Posterior vena cava (tissue), 2 donors: ENCODE results near the gene BACH2. TPM values are rescaled to one million over a fixed set of nuclear protein-coding genes. Genes with fewer than 3 reads are reported as not detected.
"Not testable (repeated sequence)": the region's sequence is repeated elsewhere in the genome, so short reads cannot be mapped to it uniquely, and the experiment has no call there.

Experiments used
- DNase-seq: peaks from one replicate; pipeline ENCODE4 v3.0.0-alpha.2; 2020; ENCODE audit warnings: low spot score
- intact Hi-C, 2 donors: fragments of 100-400 bp; cut with DNase I; formaldehyde crosslinking; loops; one replicate each; pipeline versions ENCODE4 v1.14.1 to v1.14.2; 2022 to 2023
- total RNA-seq, 2 donors: library from RNA; stranded (reverse); fragmentation: NEBNext Ultra II Directional; extraction: Animal tissue kit (Norgen Biotek cat#: 25700); gene quantifications; one replicate each; pipeline ENCODE4 v1.2.1, GENCODE V29; 2021
- donor health status: DM: yes; HTN: yes; CAD: no.
- donor health status: DM: yes; HTN: yes; CAD: no.

BACH2 gene
- total RNA-seq, 2 donors from 2014 or later, result 3.9 to 4.5 TPM

- no peak for DNase-seq
- intact Hi-C loops, result no loop called here
Measured at GRCh38 chr6:90149280-90149679, 147.4 kb downstream of the BACH2 start.

DNA sequence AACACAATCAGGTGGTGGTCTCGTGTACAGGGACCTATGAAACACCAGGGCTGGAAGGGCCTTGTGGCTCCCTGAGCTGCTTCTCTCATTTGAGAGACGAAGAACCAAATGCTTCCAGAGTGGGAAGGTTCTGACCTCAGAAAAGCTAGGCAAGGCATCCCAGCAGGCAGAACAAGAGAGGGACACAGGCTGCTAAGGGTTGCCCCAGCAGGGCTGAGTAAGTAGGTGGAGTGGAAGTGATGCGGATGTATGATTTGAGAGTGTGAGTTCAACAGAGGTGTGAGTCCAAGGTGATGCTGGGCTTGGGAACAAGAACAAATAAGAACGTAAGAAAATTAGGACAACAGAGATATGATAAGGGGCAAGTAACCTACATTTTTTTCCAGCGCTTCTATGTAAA lies 147.8 kb downstream of the BACH2 start:
- intact Hi-C loops, result no loop called here
- no peak for DNase-seq

DNA sequence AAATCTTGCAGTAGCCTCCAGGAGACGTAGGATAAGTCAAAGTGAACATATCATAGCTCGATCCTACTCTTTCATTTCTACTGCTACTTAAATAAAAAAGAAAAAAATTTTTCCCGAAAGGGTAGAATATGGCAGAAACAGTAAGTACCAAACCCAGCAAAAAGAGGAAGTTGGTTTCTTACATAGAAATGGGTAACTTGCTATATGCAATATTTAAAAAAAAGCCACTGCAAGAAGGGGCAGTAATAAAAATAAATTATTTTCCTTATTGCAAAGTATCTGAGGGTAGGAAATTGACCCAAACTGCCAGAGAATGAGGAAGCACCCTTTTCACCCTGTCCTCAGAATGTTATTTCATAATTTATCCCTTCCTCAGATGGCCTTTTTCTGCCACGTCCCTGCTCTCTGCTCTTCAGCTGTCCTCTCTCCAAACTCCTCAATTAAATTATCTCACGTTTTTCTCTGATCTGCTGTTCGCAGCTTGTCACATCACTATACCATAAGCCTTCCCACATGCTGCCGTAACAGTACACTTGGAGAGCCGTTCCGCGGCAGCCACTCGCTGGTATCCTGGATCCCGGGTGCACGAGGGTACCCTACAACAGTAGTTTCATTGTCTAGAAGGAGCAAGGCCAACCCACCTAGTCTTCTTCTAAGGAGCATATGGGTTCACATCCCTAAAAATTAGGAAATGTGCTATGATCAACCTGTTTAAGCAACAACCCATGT lies 149.6 kb downstream of the BACH2 start:
- intact Hi-C loops, result no loop called here
- no peak for DNase-seq

GRCh38 chr6:90146024-90146423 lies 150.6 kb downstream of the BACH2 start:
- no peak for DNase-seq
- intact Hi-C loops, result no loop called here

- intact Hi-C loops, result no loop called here
Measured at GRCh38 chr6:90144928-90145555, 151.6 kb downstream of the BACH2 start.

GRCh38 chr6:90144396-90144795 lies 152.2 kb downstream of the BACH2 start:
- intact Hi-C loops, result no loop called here

More at GRCh38 chr6:90144928-90145555, 151.6 kb downstream of the BACH2 start:
- no peak for DNase-seq

DNA sequence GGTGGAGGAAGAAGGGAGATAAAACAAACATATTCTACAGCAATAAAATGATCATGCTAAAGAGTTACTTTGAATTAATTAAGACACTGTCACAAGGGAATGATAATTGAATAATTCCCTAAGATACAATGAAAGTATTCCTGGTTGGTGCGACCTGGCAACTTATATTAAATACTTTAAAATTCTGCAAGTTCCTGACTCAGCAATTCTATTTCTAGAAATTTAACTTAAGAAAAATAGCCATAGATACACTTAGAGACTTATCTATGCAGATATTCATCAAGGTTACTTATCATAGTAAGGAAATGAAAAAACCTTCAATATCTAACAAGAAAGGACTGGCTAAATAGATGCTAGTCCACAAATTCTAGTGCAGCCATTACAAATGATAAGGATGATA lies 156.0 kb downstream of the BACH2 start:
- intact Hi-C loops, result no loop called here

More at GRCh38 chr6:90144396-90144795, 152.2 kb downstream of the BACH2 start:
- DNase-seq, result no peak

DNA sequence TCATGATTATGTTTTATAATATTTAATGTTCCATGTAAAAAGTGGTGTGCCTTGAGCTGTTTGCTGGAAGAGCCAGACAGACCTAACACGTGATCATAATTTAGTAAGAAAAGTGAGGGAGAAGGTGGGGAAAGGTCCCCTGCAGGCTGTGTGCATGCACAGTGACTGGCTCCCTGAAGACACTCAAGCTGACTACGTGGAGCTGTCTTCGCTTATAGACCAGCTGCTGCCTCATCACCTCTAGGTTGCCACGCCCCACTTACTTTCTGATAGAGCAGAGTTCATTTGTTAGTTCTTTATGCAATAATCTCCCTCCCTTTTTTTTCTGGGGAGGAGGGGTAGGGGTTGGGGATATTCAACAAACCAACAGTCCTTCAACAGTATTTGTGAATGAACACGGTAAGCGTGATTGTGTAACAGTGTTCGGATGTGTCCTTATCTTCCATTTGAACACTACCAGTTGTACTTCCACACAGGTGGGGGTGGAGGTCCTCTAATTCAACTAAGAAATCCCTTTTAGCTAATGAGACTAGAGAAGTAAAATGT lies 157.3 kb downstream of the BACH2 start:
- intact Hi-C loops, result no loop called here
- DNase-seq, result no peak

More for the DNA sequence above, 156.0 kb downstream of the BACH2 start:
- no peak for DNase-seq

- intact Hi-C loops, result no loop called here
- DNase-seq, result no peak
Measured at GRCh38 chr6:90136837-90137568, 159.6 kb downstream of the BACH2 start.

DNA sequence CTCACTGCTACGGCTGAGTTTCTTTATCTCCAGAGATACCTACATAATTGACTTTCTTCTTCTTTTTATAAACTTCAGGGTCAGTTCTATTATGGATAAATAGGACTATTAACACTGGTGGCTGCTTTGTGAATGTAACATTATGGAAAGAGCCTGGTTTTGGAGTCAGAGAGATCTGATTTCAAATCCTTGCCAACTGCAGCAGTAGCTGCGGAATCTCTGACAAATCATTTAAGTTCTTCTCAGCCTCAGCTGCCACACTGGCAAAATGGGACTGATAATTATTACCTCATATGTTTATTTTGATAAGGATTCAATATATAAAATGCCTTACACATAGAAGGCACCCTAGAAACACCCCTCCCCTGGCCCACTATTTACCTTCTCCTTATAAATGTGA lies 160.5 kb downstream of the BACH2 start:
- intact Hi-C loops, result no loop called here
- DNase-seq, result no peak

DNA sequence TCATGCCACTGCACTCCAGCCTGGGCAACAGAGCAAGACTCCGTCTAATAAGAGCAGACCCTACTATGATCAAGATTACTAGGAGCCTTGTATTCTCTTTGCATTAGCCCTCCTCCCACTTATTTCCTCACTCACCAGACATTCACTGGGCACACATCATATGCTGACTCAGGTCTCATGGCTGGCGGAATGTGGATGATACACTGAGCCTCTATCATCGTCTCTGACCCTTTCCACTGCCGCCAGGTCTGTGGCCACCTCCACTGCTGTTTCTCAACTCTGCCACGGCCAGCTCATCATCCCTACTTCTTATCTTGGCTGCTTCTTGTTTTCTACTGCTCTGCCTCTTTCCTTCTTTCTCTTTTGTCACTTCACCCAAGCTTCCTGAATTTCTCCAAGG lies 161.0 kb downstream of the BACH2 start:
- intact Hi-C loops, result no loop called here
- DNase-seq, result no peak

DNA sequence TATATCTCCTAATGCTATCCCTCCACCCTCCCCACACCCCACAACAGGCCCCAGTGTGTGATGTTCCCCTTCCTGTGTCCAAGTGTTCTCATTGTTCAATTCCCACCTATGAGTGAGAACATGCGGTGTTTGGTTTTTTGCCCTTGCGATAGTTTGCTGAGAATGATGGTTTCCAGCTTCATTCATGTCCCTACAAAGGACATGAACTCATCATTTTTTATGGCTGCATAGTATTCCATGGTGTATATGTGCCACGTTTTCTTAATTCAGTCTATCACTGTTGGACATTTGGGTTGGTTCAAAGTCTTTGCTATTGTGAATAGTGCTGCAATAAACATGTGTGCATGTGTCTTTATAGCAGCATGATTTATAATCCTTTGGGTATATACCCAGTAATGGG lies 163.0 kb downstream of the BACH2 start:
- DNase-seq, intact Hi-C loops: not testable (repeated sequence)

DNA sequence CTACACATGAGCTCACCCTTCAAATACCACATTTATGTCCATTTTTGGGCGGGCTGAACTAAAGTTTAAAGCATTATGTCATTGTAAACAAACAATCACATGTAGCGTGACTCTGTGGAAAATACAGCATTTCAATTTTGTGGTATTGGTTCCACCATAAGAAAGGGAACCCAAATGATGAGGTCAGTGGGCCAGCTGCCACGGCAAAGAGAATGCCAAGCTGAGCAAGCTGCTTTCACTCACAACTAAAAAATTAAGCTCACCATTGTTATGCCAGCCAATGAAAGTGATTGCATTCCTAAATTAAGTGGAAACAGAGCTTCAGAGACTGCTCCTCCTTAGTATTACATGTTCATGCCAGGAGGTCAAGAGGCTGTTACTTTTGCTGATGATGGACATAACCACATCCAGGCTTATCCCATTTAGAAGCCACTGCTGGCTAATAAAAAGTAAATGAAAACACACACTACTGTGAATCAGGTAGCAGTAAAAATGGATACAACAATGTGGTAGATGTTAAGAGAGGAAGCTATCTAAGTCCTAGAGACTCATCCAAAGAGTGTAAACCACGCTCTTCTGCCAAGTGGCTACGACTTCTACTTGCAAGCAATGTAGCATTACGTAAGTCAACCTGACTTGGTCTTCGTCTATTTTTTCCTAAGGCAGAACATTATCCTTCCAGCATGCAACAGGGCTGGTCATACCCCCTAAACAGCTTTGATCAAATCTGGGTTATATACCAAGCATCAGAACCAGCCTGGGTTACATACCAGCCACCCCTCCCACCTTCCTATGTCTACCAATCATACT lies 164.8 kb downstream of the BACH2 start:
- DNase-seq, result peak; percentile 91

DNA sequence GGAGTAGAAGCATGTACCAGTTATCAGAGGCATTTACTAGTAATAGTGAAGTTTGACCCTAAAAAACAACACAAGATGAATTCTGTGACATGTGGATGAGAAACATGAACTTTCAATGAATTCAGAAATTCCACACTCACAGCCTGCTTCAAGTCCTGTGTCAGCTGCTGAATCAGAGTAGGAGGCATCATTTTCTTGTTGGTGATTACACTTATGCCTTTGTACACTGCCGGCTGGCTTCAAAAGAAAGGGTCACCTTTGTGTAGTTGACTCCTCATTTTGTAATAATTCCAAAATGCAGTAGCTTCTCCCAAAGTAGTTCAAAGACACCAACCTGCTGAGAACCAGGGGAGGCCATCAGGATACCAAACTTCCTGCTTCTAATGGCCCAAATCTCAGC lies 165.5 kb downstream of the BACH2 start:
- DNase-seq, result no peak
- intact Hi-C loops, result no loop called here

More for the DNA sequence above, 164.8 kb downstream of the BACH2 start:
- intact Hi-C loops, result no loop called here

DNA sequence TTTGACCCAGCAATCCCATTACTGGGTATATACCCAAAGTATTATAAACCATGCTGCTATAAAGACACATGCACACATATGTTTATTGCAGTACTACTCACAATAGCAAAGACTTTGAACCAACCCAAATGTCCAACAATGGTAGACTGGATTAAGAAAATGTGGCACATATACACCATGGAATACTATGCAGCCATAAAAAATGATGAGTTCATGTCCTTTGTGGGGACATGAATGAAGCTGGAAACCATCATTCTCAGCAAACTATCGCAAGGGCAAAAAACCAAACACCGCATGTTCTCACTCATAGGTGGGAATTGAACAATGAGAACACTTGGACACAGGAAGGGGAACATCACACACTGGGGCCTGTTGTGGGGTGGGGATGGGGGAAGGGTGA lies 168.0 kb downstream of the BACH2 start:
- DNase-seq, intact Hi-C loops: not testable (repeated sequence)

DNA sequence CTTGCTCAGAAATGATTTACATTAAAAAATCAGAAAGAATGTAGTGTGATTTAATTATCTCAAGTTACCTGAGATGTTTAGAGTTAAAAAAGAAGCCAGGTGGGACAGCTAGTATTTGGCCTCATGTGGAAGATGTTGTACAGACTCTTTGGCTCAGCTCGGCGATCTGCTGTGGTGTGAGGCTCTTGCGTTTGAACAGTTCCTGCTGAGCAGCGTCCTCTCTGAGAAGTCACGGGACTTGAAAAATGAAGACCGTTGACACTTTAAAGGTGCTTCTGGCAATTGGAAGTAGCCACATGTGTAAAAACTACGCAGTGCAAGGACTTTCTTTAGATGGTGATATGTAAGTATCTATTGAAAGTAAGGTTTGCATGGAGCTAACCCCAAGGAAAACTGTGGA lies 169.0 kb downstream of the BACH2 start:
- no peak for DNase-seq
- intact Hi-C loops, result no loop called here

DNA sequence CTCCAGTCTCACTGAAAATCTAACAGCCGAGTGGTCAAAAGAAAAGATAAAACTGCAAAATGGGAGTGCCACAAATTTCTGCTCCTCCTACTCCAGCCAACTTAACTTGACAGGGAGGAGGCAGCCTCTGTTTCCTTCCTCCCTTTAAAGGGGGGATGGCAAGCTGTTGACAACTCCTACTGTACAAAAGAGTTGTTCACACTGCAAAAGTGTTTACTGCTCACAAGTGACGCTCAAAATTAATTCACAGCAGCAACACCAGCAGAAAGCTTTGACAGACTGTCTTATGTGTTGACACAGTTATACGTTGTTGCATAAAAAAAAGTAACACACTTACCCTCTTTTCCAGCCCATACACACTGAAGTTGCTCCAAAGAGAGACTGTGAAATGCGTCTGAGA lies 169.8 kb downstream of the BACH2 start:
- intact Hi-C loops, result no loop called here
- DNase-seq, result no peak

- DNase-seq, result no peak
- intact Hi-C loops, result no loop called here
Measured at GRCh38 chr6:90126181-90126580, 170.5 kb downstream of the BACH2 start.

- intact Hi-C loops, result no loop called here
- no peak for DNase-seq
Measured at GRCh38 chr6:90124874-90125510, 171.7 kb downstream of the BACH2 start.
